ENCODE measurements around the gene ZYG11A.
"Not testable (repeated sequence)": the region's sequence is repeated elsewhere in the genome, so short reads cannot be mapped to it uniquely, and the experiment has no call there.

Gene ZYG11A

GRCh38 chr1:52834798-52835197, 7.8 kb upstream of the ZYG11A start:
- no peak for DNase-seq (ENCODE audit: extremely low read depth, low read depth)
- no peak for TF ChIP-seq CTCF (IDR thresholded peaks at IDR 0.05; ENCODE audit: low read depth, low read length)

- no peak for DNase-seq (ENCODE audit: extremely low read depth, low read depth)
- TF ChIP-seq CTCF (IDR thresholded peaks at IDR 0.05; ENCODE audit: low read depth, low read length) = no peak
Measured at GRCh38 chr1:52836035-52836434, 6.5 kb upstream of the ZYG11A start.

- not testable (repeated sequence) for DNase-seq (ENCODE audit: extremely low read depth, low read depth)
Measured at GRCh38 chr1:52839175-52839574, 3.4 kb upstream of the ZYG11A start.

GRCh38 chr1:52845119-52845518, 2.6 kb downstream of the ZYG11A start:
- not testable (repeated sequence) for DNase-seq (ENCODE audit: extremely low read depth, low read depth)

GRCh38 chr1:52848423-52848822, 5.9 kb downstream of the ZYG11A start:
- DNase-seq (ENCODE audit: extremely low read depth, low read depth) = no peak
- TF ChIP-seq CTCF (IDR thresholded peaks at IDR 0.05; ENCODE audit: low read depth, low read length) = no peak

GRCh38 chr1:52850951-52851350, 8.4 kb downstream of the ZYG11A start:
- TF ChIP-seq CTCF (IDR thresholded peaks at IDR 0.05; ENCODE audit: low read depth, low read length) = no peak

GRCh38 chr1:52852854-52853253, 10.3 kb downstream of the ZYG11A start:
- DNase-seq (ENCODE audit: extremely low read depth, low read depth) = no peak
- no peak for TF ChIP-seq CTCF (IDR thresholded peaks at IDR 0.05; ENCODE audit: low read depth, low read length)

More at GRCh38 chr1:52850951-52851350, 8.4 kb downstream of the ZYG11A start:
- no peak for DNase-seq (ENCODE audit: extremely low read depth, low read depth)

- TF ChIP-seq CTCF (IDR thresholded peaks at IDR 0.05; ENCODE audit: low read depth, low read length) = no peak
- no peak for DNase-seq (ENCODE audit: extremely low read depth, low read depth)
Measured at GRCh38 chr1:52855584-52855983, 13.0 kb downstream of the ZYG11A start.

- no peak for DNase-seq (ENCODE audit: extremely low read depth, low read depth)
- TF ChIP-seq CTCF (IDR thresholded peaks at IDR 0.05; ENCODE audit: low read depth, low read length) = no peak
Measured at GRCh38 chr1:52856026-52856425, 13.5 kb downstream of the ZYG11A start.

Data from AG09319 (cell line).